HG03095 (cell line): ENCODE results near the gene GLIS1.

Experiments
- ATAC-seq: cut with Tn5 transposase; IDR thresholded peaks from one replicate; pipeline ENCODE4 v1.9.1; 2021; ENCODE audit warnings: moderate library complexity; ENCODE audit not compliant: unreplicated experiment

Gene GLIS1

GRCh38 chr1:53599481-53599880 is 139.5 kb downstream of the GLIS1 start:
- ATAC-seq: no peak

- no peak for ATAC-seq
Observed at GRCh38 chr1:53598966-53599365, 140.0 kb downstream of the GLIS1 start.

- no peak for ATAC-seq
Observed at GRCh38 chr1:53595906-53596305, 143.1 kb downstream of the GLIS1 start.

- ATAC-seq: no peak
Observed at GRCh38 chr1:53594391-53595180, 144.4 kb downstream of the GLIS1 start.

- ATAC-seq: no peak
Observed at GRCh38 chr1:53593758-53594380, 145.1 kb downstream of the GLIS1 start.

GRCh38 chr1:53592985-53593757 is 145.8 kb downstream of the GLIS1 start:
- no peak for ATAC-seq

GRCh38 chr1:53592521-53592982 is 146.4 kb downstream of the GLIS1 start:
- no peak for ATAC-seq

GRCh38 chr1:53591924-53592323 is 147.0 kb downstream of the GLIS1 start:
- no peak for ATAC-seq

GRCh38 chr1:53590531-53591515 is 148.1 kb downstream of the GLIS1 start:
- no peak for ATAC-seq

- ATAC-seq: no peak
Observed at GRCh38 chr1:53590104-53590503, 148.9 kb downstream of the GLIS1 start.

GRCh38 chr1:53589043-53589887 is 149.7 kb downstream of the GLIS1 start:
- no peak for ATAC-seq

- ATAC-seq: no peak
Observed at GRCh38 chr1:53588053-53588779, 150.7 kb downstream of the GLIS1 start.

- no peak for ATAC-seq
Observed at GRCh38 chr1:53587252-53587988, 151.5 kb downstream of the GLIS1 start.

GRCh38 chr1:53586765-53587164 is 152.2 kb downstream of the GLIS1 start:
- ATAC-seq: no peak

GRCh38 chr1:53585565-53585964 is 153.4 kb downstream of the GLIS1 start:
- ATAC-seq: no peak

- peak; percentile 55 for ATAC-seq
Observed at GRCh38 chr1:53585129-53585528, 153.8 kb downstream of the GLIS1 start.

GRCh38 chr1:53584777-53585107 is 154.2 kb downstream of the GLIS1 start:
- no peak for ATAC-seq
